Tibial artery (tissue), 4 donors: Measurements from ENCODE around the gene IRF2BPL.
A peak's percentile ranks its signal among the peaks of the same experiment; 100 is the strongest.

Experiments
- DNase-seq, 2 donors: peaks; one replicate each; pipeline ENCODE4 v3.0.0-alpha.2; 2019
- H3K27ac ChIP-seq, 2 donors: fragments of 200-600 bp; sonication (generic) in 1 of 2; 1 replicate in 1 of 2; 2 replicates in 1 of 2; pipeline ENCODE4 v1.5.1; 2018 to 2019; ENCODE audit warnings: mild to moderate bottlenecking in 1 of 2
- H3K27me3 ChIP-seq, 2 donors: fragments of 200-600 bp; sonication (generic) in 1 of 2; one replicate each; pipeline versions ENCODE4 v1.5.1 to v1.6.0; 2016 to 2019
- H3K36me3 ChIP-seq, 3 donors: fragments of 200-600 bp; sonication (generic) in 2 of 3; one replicate each; pipeline ENCODE4 v1.5.1; 2016 to 2019; ENCODE audit warnings: mild to moderate bottlenecking in 2 of 3
- H3K4me1 ChIP-seq, 4 donors: fragments of 200-600 bp; sonication (generic) in 2 of 4; 1 replicate in 3 of 4; 2 replicates in 1 of 4; pipeline ENCODE4 v1.5.1; 2016 to 2019
- H3K4me3 ChIP-seq, 2 donors: fragments of 200-600 bp; sonication (generic) in 1 of 2; 1 replicate in 1 of 2; 2 replicates in 1 of 2; pipeline ENCODE4 v1.5.1; 2018 to 2019; ENCODE audit warnings: mild to moderate bottlenecking in 2 of 2
- H3K9me3 ChIP-seq, 3 donors: fragments of 200-600 bp; sonication (generic) in 1 of 3; one replicate each; pipeline ENCODE4 v1.5.1; 2016 to 2019
- intact Hi-C: fragments of 100-400 bp; cut with DNase I; formaldehyde crosslinking; loops from one replicate; pipeline ENCODE4 v1.15.0; 2023; ENCODE audit warnings: low total_unique reads
- TF ChIP-seq, protein P1 (sequence below), 2 experiments: fragments of 200-600 bp in 1 of 2; fragments of 450-650 bp in 1 of 2; IDR thresholded peaks; one replicate each; pipeline ENCODE4 v1.5.1; 2017 to 2019; ENCODE audit warnings: antibody characterized with exemption in 2 of 2, mild to moderate bottlenecking in 1 of 2, moderate library complexity in 1 of 2

IRF2BPL gene

DNA sequence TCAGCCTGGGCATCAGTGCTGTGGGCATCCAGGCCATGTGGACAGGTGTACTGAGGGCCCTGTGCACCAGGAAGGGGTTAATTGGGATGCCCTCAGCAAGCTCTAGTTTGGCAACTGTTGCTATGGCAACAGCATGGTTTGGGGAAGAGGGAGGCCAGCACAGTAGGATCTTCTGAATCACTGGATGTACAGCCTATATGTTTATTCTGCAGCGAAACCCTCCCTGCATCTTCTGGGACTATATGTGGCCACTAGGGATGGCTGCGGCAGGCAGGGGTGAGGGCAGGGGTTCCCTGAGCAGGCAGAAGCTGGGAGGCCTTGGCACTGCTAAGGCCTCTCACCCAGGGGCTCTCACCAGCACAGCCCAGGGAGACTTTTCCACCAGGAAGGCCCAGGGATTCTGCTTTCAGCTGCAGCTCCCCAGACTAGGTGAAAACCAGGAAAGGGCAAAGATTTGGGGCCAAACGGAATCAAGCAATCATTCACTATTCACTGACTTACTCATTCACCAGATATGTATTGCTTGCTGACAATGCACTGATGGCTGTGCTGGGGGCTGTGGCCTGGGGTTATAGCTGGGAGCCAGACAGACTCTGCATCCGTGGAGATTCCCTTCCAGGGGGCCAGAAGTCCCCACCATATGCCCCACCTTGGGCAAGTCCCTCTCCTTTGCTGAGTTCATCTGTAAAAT lies 42.8 kb downstream of the IRF2BPL start:
- Histone ChIP-seq H3K4me3 (no peak overlapping the region), H3K4me1 (peaks cover 0 to 5% (median 0%) of the 10 kb centered on the region in 4 donors), H3K27ac (no peak overlapping the region), H3K27me3 (no peaks in the 10 kb centered on the region), H3K36me3 (no peaks in the 10 kb centered on the region), H3K9me3 (no peaks in the 10 kb centered on the region)
- DNase-seq: no peak
- intact Hi-C loops: no loop called here
- TF ChIP-seq, protein P1, sequence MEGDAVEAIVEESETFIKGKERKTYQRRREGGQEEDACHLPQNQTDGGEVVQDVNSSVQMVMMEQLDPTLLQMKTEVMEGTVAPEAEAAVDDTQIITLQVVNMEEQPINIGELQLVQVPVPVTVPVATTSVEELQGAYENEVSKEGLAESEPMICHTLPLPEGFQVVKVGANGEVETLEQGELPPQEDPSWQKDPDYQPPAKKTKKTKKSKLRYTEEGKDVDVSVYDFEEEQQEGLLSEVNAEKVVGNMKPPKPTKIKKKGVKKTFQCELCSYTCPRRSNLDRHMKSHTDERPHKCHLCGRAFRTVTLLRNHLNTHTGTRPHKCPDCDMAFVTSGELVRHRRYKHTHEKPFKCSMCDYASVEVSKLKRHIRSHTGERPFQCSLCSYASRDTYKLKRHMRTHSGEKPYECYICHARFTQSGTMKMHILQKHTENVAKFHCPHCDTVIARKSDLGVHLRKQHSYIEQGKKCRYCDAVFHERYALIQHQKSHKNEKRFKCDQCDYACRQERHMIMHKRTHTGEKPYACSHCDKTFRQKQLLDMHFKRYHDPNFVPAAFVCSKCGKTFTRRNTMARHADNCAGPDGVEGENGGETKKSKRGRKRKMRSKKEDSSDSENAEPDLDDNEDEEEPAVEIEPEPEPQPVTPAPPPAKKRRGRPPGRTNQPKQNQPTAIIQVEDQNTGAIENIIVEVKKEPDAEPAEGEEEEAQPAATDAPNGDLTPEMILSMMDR (IDR thresholded peaks at IDR 0.05): no peak

DNA sequence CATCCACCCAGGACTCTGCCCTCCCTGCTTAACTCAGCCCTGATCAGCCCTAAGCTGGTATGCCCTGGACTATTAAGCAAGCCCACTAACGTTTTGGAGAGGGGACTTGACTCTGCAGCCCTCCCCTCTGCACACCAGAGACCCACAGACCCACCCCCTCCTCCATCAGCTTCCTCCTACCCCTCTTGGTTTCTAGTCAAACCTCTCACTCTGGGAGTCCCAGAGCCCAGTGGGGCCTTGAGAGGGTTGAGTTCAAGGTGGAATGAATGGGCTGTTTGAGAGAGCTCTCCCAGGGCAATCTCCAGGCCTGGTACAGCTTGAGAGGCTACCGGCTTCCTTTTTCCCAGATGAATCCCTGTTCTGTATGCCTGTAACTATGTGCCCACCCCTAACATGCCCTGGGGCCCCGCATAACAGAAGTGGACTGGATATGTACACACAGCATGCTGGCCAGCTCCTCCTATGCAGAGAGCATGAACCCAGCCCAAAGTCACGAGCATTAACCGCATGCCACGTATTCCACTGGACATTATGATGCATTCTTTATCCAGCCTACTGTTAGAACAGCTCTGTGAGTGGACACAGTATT lies 43.6 kb downstream of the IRF2BPL start:
- no peak overlapping the region for H3K27ac ChIP-seq
- no peak for DNase-seq
- no peaks in the 10 kb centered on the region for H3K27me3 ChIP-seq
- TF ChIP-seq, protein P1 (IDR thresholded peaks at IDR 0.05): no peak
- peaks cover 0 to 5% (median 0%) of the 10 kb centered on the region in 4 donors for H3K4me1 ChIP-seq
- intact Hi-C loops: no loop called here
- H3K9me3 ChIP-seq: no peaks in the 10 kb centered on the region
- no peak overlapping the region for H3K4me3 ChIP-seq
- no peaks in the 10 kb centered on the region for H3K36me3 ChIP-seq

DNA sequence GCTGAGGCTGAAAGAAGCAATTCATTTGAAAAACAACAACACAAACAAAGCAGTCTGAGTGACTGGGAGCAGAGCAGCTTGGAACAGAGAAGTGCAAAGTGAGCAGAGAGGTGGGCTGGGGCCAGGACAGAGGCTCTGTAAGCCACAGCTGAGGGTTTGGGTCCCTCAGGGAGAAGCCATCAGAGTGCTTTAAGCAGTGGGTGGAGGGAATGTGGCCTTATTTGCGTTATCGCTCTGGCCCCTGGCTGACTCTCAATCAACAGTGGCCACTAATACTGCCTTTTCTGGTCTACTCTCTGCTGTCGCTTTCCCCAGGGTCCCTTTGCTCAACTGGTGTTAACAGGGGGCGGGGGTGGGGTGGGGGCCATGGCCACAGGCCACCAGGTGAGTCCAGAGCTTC lies 44.2 kb downstream of the IRF2BPL start:
- no peak for DNase-seq
- TF ChIP-seq, protein P1 (IDR thresholded peaks at IDR 0.05): no peak
- H3K36me3 ChIP-seq: no peaks in the 10 kb centered on the region
- peaks cover 0 to 5% (median 0%) of the 10 kb centered on the region in 4 donors for H3K4me1 ChIP-seq
- H3K27me3 ChIP-seq: no peaks in the 10 kb centered on the region
- no peak overlapping the region for H3K4me3 ChIP-seq
- no peaks in the 10 kb centered on the region for H3K9me3 ChIP-seq
- no peak overlapping the region for H3K27ac ChIP-seq
- intact Hi-C loops: no loop called here

DNA sequence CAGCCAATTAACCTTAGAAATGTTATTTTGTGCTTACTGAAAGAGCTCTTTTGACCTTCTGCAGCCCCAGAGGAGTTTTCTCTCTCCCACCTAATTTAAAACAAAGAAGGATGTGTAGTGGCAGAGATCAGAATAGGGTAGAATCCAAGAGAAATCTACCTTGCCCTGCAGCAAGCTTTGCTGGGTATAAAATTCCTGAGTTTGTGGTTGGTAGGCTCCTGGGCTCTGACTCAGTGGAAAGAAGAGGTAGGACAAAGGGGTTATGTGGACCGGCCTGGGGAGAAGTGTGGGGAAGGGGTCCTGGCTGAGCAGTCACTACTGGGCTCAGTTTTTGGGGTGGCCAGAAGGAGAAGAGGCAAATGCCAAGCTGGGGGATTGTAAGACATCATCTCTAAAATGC lies 46.8 kb downstream of the IRF2BPL start:
- H3K27ac ChIP-seq: no peak overlapping the region
- no peaks in the 10 kb centered on the region for H3K27me3 ChIP-seq
- H3K9me3 ChIP-seq: no peaks in the 10 kb centered on the region
- no peak overlapping the region for H3K4me3 ChIP-seq
- TF ChIP-seq, protein P1 (IDR thresholded peaks at IDR 0.05): no peak
- H3K4me1 ChIP-seq: peaks cover 0 to 7% (median under 1%) of the 10 kb centered on the region in 4 donors
- no peaks in the 10 kb centered on the region for H3K36me3 ChIP-seq
- no peak for DNase-seq
- intact Hi-C loops: no loop called here

DNA sequence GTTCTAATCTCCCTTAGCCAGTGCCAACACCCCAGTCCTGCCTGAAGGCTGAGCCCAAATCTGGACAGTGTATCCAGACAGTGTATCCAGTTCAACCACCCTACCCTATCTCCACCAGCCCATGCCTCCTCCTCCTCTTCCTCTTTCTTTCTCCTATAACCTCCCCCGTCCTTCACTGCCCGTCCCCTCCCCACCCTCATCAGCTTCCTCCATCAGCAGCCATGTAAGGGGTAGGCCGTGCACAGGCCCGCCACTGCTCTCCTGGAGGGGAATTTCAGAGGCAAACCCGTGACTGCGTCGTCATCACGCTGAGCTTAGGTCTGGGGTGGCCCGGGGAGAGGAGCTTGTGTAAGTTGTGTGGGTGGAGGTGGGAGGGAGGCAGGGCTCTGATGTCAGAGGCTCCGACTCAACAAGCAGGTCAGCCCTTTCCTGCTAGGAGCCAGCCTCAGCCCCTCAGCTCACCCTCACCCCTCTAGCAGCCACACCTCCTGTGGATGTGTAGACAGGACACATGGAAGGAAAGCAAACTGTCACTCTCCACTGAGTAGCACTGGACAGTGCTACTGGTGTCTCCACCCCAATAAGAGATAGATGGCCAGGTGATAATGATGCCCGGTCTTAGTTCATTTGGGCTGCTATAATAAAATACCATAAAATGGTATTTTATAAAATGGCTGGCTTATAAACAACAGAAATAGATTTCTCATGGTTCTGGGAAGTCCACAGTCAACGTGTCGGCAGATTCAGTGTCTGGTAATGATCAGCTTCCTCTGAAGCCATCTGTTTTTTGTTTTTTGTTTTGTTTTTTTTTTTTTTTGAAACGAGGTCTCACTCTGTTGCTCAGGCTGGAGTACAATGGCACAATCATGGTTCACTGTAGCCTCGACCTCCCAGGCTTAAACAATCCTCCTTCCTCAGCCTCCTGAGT lies 50.5 kb downstream of the IRF2BPL start:
- Histone ChIP-seq H3K36me3 (no peaks in the 10 kb centered on the region), H3K27ac (no peak overlapping the region), H3K9me3 (no peaks in the 10 kb centered on the region), H3K27me3 (no peaks in the 10 kb centered on the region), H3K4me1 (peaks cover 0 to 10% (median 3%) of the 10 kb centered on the region in 4 donors), H3K4me3 (no peak overlapping the region)
- peak; percentile 60 to 78 for DNase-seq
- TF ChIP-seq, protein P1 (IDR thresholded peaks at IDR 0.05): no peak
- intact Hi-C loops: no loop called here
